Mucosa of rectum (tissue), 2 donors: ENCODE measurements around the gene DKK2.

ENCODE experiments used
- H3K27ac ChIP-seq, 2 donors: one replicate each; pipeline ENCODE4 v1.7.0; 2013; ENCODE audit warnings: inconsistent platforms in 2 of 2, low read depth in 2 of 2, low read length in 2 of 2
- H3K27me3 ChIP-seq, 2 donors: one replicate each; pipeline ENCODE4 v1.7.0; 2013; ENCODE audit warnings: low read length in 2 of 2; ENCODE audit not compliant: control insufficient read depth in 2 of 2, insufficient read depth in 2 of 2
- H3K36me3 ChIP-seq, 2 donors: one replicate each; pipeline ENCODE4 v1.7.0; 2013; ENCODE audit warnings: low read length in 2 of 2; ENCODE audit not compliant: control insufficient read depth in 2 of 2, insufficient read depth in 2 of 2
- H3K4me1 ChIP-seq, 2 donors: one replicate each; pipeline ENCODE4 v1.7.0; 2013; ENCODE audit warnings: low read length in 2 of 2, mild to moderate bottlenecking in 1 of 2; ENCODE audit not compliant: control insufficient read depth in 2 of 2, insufficient read depth in 2 of 2
- H3K4me3 ChIP-seq, 2 donors: one replicate each; pipeline ENCODE4 v1.7.0; 2013; ENCODE audit warnings: low read length in 2 of 2
- H3K9ac ChIP-seq, 2 donors: one replicate each; pipeline ENCODE4 v1.7.0; 2013; ENCODE audit warnings: low read length in 2 of 2, low read depth in 1 of 2, mild to moderate bottlenecking in 1 of 2
- H3K9me3 ChIP-seq, 2 donors: one replicate each; pipeline ENCODE4 v1.7.0; 2013; ENCODE audit warnings: low read length in 2 of 2; ENCODE audit not compliant: control insufficient read depth in 2 of 2
- donor health status: healthy.
- donor health status: Normal muscosa, but diverticular disease.

The DKK2 gene

GRCh38 chr4:106982711-106983211 lies 53.4 kb downstream of the DKK2 start:
- H3K4me3 ChIP-seq, result no peak overlapping the region
- H3K4me1 ChIP-seq, result no peaks in the 10 kb centered on the region
- no peaks in the 10 kb centered on the region for H3K9me3 ChIP-seq
- no peaks in the 10 kb centered on the region for H3K36me3 ChIP-seq
- H3K27ac ChIP-seq, result no peak overlapping the region
- no peaks in the 10 kb centered on the region for H3K27me3 ChIP-seq
- no peak overlapping the region for H3K9ac ChIP-seq

- no peaks in the 10 kb centered on the region for H3K4me1 ChIP-seq
- no peak overlapping the region for H3K9ac ChIP-seq
- no peaks in the 10 kb centered on the region for H3K27me3 ChIP-seq
- H3K4me3 ChIP-seq, result no peak overlapping the region
- no peak overlapping the region for H3K27ac ChIP-seq
- no peaks in the 10 kb centered on the region for H3K36me3 ChIP-seq
- H3K9me3 ChIP-seq, result no peaks in the 10 kb centered on the region
Observed at GRCh38 chr4:106981431-106981830, 54.7 kb downstream of the DKK2 start.

GRCh38 chr4:106979476-106979875 lies 56.6 kb downstream of the DKK2 start:
- no peaks in the 10 kb centered on the region for H3K27me3 ChIP-seq
- no peak overlapping the region for H3K27ac ChIP-seq
- no peaks in the 10 kb centered on the region for H3K9me3 ChIP-seq
- H3K4me3 ChIP-seq, result no peak overlapping the region
- H3K4me1 ChIP-seq, result no peaks in the 10 kb centered on the region
- no peak overlapping the region for H3K9ac ChIP-seq
- no peaks in the 10 kb centered on the region for H3K36me3 ChIP-seq

- Histone ChIP-seq H3K9me3 (no peaks in the 10 kb centered on the region), H3K4me1 (no peaks in the 10 kb centered on the region), H3K4me3 (no peak overlapping the region), H3K36me3 (no peaks in the 10 kb centered on the region), H3K27me3 (no peaks in the 10 kb centered on the region), H3K27ac (no peak overlapping the region), H3K9ac (no peak overlapping the region)
Observed at GRCh38 chr4:106978046-106978774, 57.9 kb downstream of the DKK2 start.

GRCh38 chr4:106971636-106972035 lies 64.5 kb downstream of the DKK2 start:
- Histone ChIP-seq H3K9ac (no peak overlapping the region), H3K9me3 (no peaks in the 10 kb centered on the region), H3K27ac (no peak overlapping the region), H3K4me1 (no peaks in the 10 kb centered on the region), H3K27me3 (no peaks in the 10 kb centered on the region), H3K4me3 (no peak overlapping the region), H3K36me3 (no peaks in the 10 kb centered on the region)

GRCh38 chr4:106967892-106968291 lies 68.2 kb downstream of the DKK2 start:
- Histone ChIP-seq H3K27me3 (no peaks in the 10 kb centered on the region), H3K9me3 (no peaks in the 10 kb centered on the region), H3K36me3 (no peaks in the 10 kb centered on the region), H3K4me1 (no peaks in the 10 kb centered on the region), H3K27ac (no peak overlapping the region), H3K4me3 (no peak overlapping the region), H3K9ac (no peak overlapping the region)

- Histone ChIP-seq H3K9me3 (no peaks in the 10 kb centered on the region), H3K4me1 (no peaks in the 10 kb centered on the region), H3K9ac (no peak overlapping the region), H3K27me3 (no peaks in the 10 kb centered on the region), H3K36me3 (no peaks in the 10 kb centered on the region), H3K4me3 (no peak overlapping the region), H3K27ac (no peak overlapping the region)
Observed at GRCh38 chr4:106953036-106953705, 82.9 kb downstream of the DKK2 start.

GRCh38 chr4:106951891-106952290 lies 84.2 kb downstream of the DKK2 start:
- Histone ChIP-seq H3K9me3 (no peaks in the 10 kb centered on the region), H3K4me3 (no peak overlapping the region), H3K27me3 (no peaks in the 10 kb centered on the region), H3K36me3 (no peaks in the 10 kb centered on the region), H3K27ac (no peak overlapping the region), H3K9ac (no peak overlapping the region), H3K4me1 (no peaks in the 10 kb centered on the region)

- no peaks in the 10 kb centered on the region for H3K27me3 ChIP-seq
- no peaks in the 10 kb centered on the region for H3K36me3 ChIP-seq
- no peaks in the 10 kb centered on the region for H3K4me1 ChIP-seq
- no peak overlapping the region for H3K4me3 ChIP-seq
- no peaks in the 10 kb centered on the region for H3K9me3 ChIP-seq
- no peak overlapping the region for H3K9ac ChIP-seq
- H3K27ac ChIP-seq, result no peak overlapping the region
Observed at GRCh38 chr4:106941841-106942240, 94.3 kb downstream of the DKK2 start.

GRCh38 chr4:106930522-106930921 lies 105.6 kb downstream of the DKK2 start:
- Histone ChIP-seq H3K9ac (no peak overlapping the region), H3K4me3 (no peak overlapping the region), H3K9me3 (no peaks in the 10 kb centered on the region), H3K4me1 (no peaks in the 10 kb centered on the region), H3K27me3 (no peaks in the 10 kb centered on the region), H3K36me3 (no peaks in the 10 kb centered on the region), H3K27ac (no peak overlapping the region)
